Naive thymus-derived CD4-positive, alpha-beta T cell (primary cell): ENCODE data around the gene ARMC8. TPM values are rescaled to one million over a fixed set of nuclear protein-coding genes. Genes with fewer than 3 reads are reported as not detected.
A peak's percentile ranks its signal among the peaks of the same experiment; 100 is the strongest.

Experiments
- ATAC-seq: fragments of 150-1000 bp; cut with Tn5 transposase; 2 replicates; pipeline ENCODE4 v1.10.0; 2021; ENCODE audit warnings: mild to moderate bottlenecking, moderate library complexity
- CTCF ChIA-PET: fragments of 350-600 bp; sonication (Branson Sonifier 250); formaldehyde crosslinking; loops from one replicate; lab custom pipeline; 2021; ENCODE audit warnings: antibody characterized with exemption; lab: Charles Lee
- POLR2A ChIA-PET: fragments of 350-600 bp; sonication (Branson Sonifier 250); formaldehyde crosslinking; loops from one replicate; lab custom pipeline; 2021; ENCODE audit warnings: antibody characterized with exemption, inconsistent platforms; lab: Charles Lee
- DNase-seq, 9 donors: peaks; one replicate each; pipeline versions ENCODE4 v3.0.0 to v3.0.0-alpha.2; 2020 to 2022; ENCODE audit warnings: mixed read lengths in 1 of 9
- H3K27ac ChIP-seq: one replicate; pipeline ENCODE4 v1.7.0; 2013; ENCODE audit warnings: mild to moderate bottlenecking, low read depth, low read length, moderate library complexity
- H3K27me3 ChIP-seq, 2 donors: one replicate each; pipeline ENCODE4 v1.7.0; 2013; ENCODE audit warnings: low read length in 2 of 2, mild to moderate bottlenecking in 2 of 2, moderate library complexity in 2 of 2; ENCODE audit not compliant: control insufficient read depth in 2 of 2, insufficient read depth in 2 of 2
- H3K36me3 ChIP-seq, 3 experiments: 1 replicate in 2 of 3; 2 replicates in 1 of 3; pipeline ENCODE4 v1.7.0; 2013; ENCODE audit warnings: low read length in 3 of 3, mild to moderate bottlenecking in 3 of 3, moderate library complexity in 1 of 3; ENCODE audit not compliant: insufficient read depth in 3 of 3, control insufficient read depth in 2 of 3
- H3K4me1 ChIP-seq, 2 donors: one replicate each; pipeline ENCODE4 v1.7.0; 2013; ENCODE audit warnings: low read length in 2 of 2, mild to moderate bottlenecking in 2 of 2, moderate library complexity in 1 of 2; ENCODE audit not compliant: control insufficient read depth in 2 of 2, insufficient read depth in 2 of 2
- H3K4me3 ChIP-seq: 2 replicates; pipeline ENCODE4 v1.7.0; 2013; ENCODE audit warnings: mild to moderate bottlenecking, low read length
- H3K9me3 ChIP-seq, 3 experiments: 1 replicate in 2 of 3; 2 replicates in 1 of 3; pipeline ENCODE4 v1.7.0; 2013; ENCODE audit warnings: low read length in 3 of 3; ENCODE audit not compliant: control insufficient read depth in 2 of 3
- H3K27ac Mint-ChIP-seq, 9 donors: one replicate each; pipeline ENCODE4 v1.8.0; 2020 to 2022; ENCODE audit warnings: mixed read lengths in 9 of 9, mild to moderate bottlenecking in 8 of 9, moderate library complexity in 5 of 9, inconsistent platforms in 2 of 9
- H3K27me3 Mint-ChIP-seq, 5 donors: one replicate each; pipeline ENCODE4 v1.8.0; 2021 to 2022; ENCODE audit warnings: mixed read lengths in 5 of 5, mild to moderate bottlenecking in 1 of 5
- H3K36me3 Mint-ChIP-seq, 5 donors: one replicate each; pipeline ENCODE4 v1.8.0; 2020 to 2022; ENCODE audit warnings: mixed read lengths in 5 of 5, mild to moderate bottlenecking in 3 of 5, inconsistent platforms in 1 of 5
- H3K4me1 Mint-ChIP-seq, 7 donors: one replicate each; pipeline ENCODE4 v1.8.0; 2020 to 2022; ENCODE audit warnings: mixed read lengths in 7 of 7, mild to moderate bottlenecking in 3 of 7, inconsistent platforms in 1 of 7
- H3K4me3 Mint-ChIP-seq, 10 donors: one replicate each; pipeline ENCODE4 v1.8.0; 2020 to 2022; ENCODE audit warnings: mild to moderate bottlenecking in 10 of 10, mixed read lengths in 10 of 10, moderate library complexity in 6 of 10, inconsistent platforms in 2 of 10
- H3K9me3 Mint-ChIP-seq, 11 donors: one replicate each; pipeline ENCODE4 v1.8.0; 2020 to 2022; ENCODE audit warnings: mixed read lengths in 11 of 11, mild to moderate bottlenecking in 4 of 11, inconsistent platforms in 1 of 11, moderate library complexity in 1 of 11
- intact Hi-C, 2 donors: fragments of 100-400 bp; cut with micrococcal nuclease; formaldehyde crosslinking; loops; one replicate each; pipeline ENCODE4 v1.15.1; 2023
- polyA plus RNA-seq, 2 donors: library from polyadenylated mRNA; unstranded; fragments of 300-500 nt; fragmentation: Illumina TruSeq; gene quantifications; one replicate each; pipeline ENCODE4 v1.2.3, GENCODE V29; 2021
- total RNA-seq, 6 experiments: library from RNA in 5 of 6; stranded (reverse) in 5 of 6; gene quantifications; 1 replicate in 5 of 6; 2 replicates in 1 of 6; pipeline ENCODE4 v1.2.3 and lab custom pipeline; 2021 to 2026

ARMC8 gene
- total and polyA plus RNA-seq, 7 experiments from 2014 or later = 43.3 to 72.3 (median 65.2) TPM

DNA sequence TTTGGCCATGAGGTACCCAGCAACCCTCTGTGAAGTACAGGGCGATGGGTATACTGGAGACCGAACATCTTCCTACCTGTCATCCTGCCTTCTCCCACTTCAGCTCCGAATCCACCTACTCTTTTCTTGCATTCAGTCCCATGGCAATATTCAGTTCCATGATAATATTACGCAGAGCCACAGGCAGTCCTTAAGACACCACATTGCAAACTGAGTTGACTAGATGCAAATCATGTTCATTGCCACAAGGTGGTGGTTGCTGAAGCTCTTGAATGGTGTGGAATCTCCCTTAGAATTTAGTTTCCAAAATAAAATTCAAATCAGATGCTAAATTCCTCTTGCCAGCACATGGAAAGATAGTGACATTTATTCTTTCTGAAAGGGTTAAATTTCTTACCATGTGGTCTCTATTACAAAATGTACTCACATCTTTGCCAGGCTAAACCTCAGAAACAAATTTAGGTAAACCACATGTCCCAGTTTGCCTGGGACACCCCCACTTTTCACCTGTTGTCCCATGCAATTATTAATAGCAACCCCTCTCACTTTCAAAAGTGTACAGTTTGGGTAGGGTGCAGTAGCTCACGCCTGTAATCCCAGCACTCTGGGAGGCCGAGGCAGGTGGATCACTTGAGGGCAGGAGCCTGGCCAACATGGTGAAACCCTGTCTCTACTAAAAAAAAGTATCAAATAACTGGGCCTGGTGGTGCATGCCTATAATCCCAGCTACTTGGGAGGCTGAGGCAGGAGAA lies 144.2 kb downstream of the ARMC8 start:
- no peak overlapping the region for H3K4me3 ChIP-seq
- ChIA-PET POLR2A (interaction anchor here (0.7 to 1.1 kb wide), 3 partner anchors 144 to 156 kb away, joined by 3 to 4 read pairs (median 3); partner anchors contain the start of genes ARMC8 and DBR1), CTCF (interaction anchor here (0.6 to 1.4 kb wide), 6 partner anchors 24 to 305 kb away, joined by 3 to 4 read pairs (median 3); no protein-coding TSS in a partner anchor)
- H3K4me1 ChIP-seq = peaks cover 5 to 8% of the 10 kb centered on the region in 2 donors
- Mint-ChIP-seq H3K27me3 (peaks cover 0 to 16% (median 0%) of the 10 kb centered on the region in 5 donors), H3K36me3 (no peaks in the 10 kb centered on the region), H3K4me1 (peaks cover 10 to 32% (median 28%) of the 10 kb centered on the region in 7 donors), H3K27ac (peak overlapping the region in 7 of 9 donors; percentile 49 to 98 (median 87)), H3K9me3 (no peaks in the 10 kb centered on the region), H3K4me3 (peak overlapping the region in 4 of 10 donors; percentile 27 to 56 (median 43))
- no peaks in the 10 kb centered on the region for H3K9me3 ChIP-seq
- DNase-seq = no peak
- no peak for ATAC-seq
- peaks cover 0 to 3% (median 0%) of the 10 kb centered on the region in 3 experiments for H3K36me3 ChIP-seq
- intact Hi-C loops = loop anchor here in 1 of 2 donors (5.0 kb wide), 3 partner anchors 261 to 591 kb away; partner anchors contain the start of gene CEP70
- H3K27me3 ChIP-seq = no peaks in the 10 kb centered on the region
- no peak overlapping the region for H3K27ac ChIP-seq

- peaks cover 0 to 16% (median 0%) of the 10 kb centered on the region in 5 donors for H3K27me3 Mint-ChIP-seq
- H3K4me3 Mint-ChIP-seq = peak overlapping the region in 1 of 10 donors; percentile 35
- peak overlapping the region in 7 of 9 donors; percentile 7 to 65 (median 41) for H3K27ac Mint-ChIP-seq
- intact Hi-C loops = loop anchor here (1.0 to 5.0 kb wide), 5 partner anchors 85 to 590 kb away; partner anchors contain the start of gene CEP70 (in 1 of the 2)
- peaks cover 10 to 32% (median 26%) of the 10 kb centered on the region in 7 donors for H3K4me1 Mint-ChIP-seq
- H3K27ac ChIP-seq = no peak overlapping the region
- no peaks in the 10 kb centered on the region for H3K36me3 Mint-ChIP-seq
- ATAC-seq (no peak), DNase-seq (peak in 3 of 9 donors; percentile 17 to 26 (median 18))
- H3K36me3 ChIP-seq = peaks cover 0 to 3% (median 0%) of the 10 kb centered on the region in 3 experiments
- H3K9me3 Mint-ChIP-seq = no peaks in the 10 kb centered on the region
- peaks cover 5 to 8% of the 10 kb centered on the region in 2 donors for H3K4me1 ChIP-seq
- no peaks in the 10 kb centered on the region for H3K27me3 ChIP-seq
- ChIA-PET CTCF (interaction anchor here (1.1 to 1.2 kb wide), 2 partner anchors 153 to 263 kb away, joined by 3 read pairs; no protein-coding TSS in a partner anchor), POLR2A (no interaction called here)
- H3K9me3 ChIP-seq = no peaks in the 10 kb centered on the region
- no peak overlapping the region for H3K4me3 ChIP-seq
Observed at GRCh38 chr3:138332472-138333073, 145.5 kb downstream of the ARMC8 start.

DNA sequence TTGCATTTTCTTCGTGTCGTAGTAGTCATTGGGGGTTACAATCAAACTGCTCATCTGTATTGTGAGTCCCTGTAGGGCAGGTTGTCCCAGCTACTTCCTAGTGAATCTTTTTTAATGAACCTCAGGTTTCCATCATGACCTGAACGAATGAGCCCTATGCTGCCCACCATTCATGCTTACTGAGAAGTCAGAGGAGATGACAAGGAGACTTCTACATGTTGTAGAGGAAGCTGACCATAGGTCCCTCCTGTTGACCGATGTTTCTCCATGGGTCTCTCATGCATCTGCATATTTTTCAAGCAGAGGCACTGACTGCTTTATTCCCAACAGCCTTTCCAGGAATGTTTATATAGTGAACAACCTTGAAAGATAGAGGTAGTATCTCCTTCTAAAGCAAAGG lies 147.5 kb downstream of the ARMC8 start:
- no peak overlapping the region for H3K27ac Mint-ChIP-seq
- H3K36me3 ChIP-seq = peaks cover 0 to under 1% (median 0%) of the 10 kb centered on the region in 3 experiments
- no peaks in the 10 kb centered on the region for H3K36me3 Mint-ChIP-seq
- no peak overlapping the region for H3K4me3 ChIP-seq
- ATAC-seq = no peak
- H3K9me3 Mint-ChIP-seq = no peaks in the 10 kb centered on the region
- intact Hi-C loops = loop anchor here in 1 of 2 donors (5.0 kb wide), 3 partner anchors 258 to 588 kb away; partner anchors contain the start of gene CEP70
- H3K27me3 Mint-ChIP-seq = peaks cover 0 to 16% (median 0%) of the 10 kb centered on the region in 5 donors
- no peak overlapping the region for H3K27ac ChIP-seq
- CTCF ChIA-PET = no interaction called here
- peaks cover 3 to 16% (median 13%) of the 10 kb centered on the region in 7 donors for H3K4me1 Mint-ChIP-seq
- H3K4me1 ChIP-seq = no peaks in the 10 kb centered on the region
- no peak for DNase-seq
- H3K4me3 Mint-ChIP-seq = no peak overlapping the region
- no peaks in the 10 kb centered on the region for H3K9me3 ChIP-seq
- no peaks in the 10 kb centered on the region for H3K27me3 ChIP-seq
- POLR2A ChIA-PET = no interaction called here

GRCh38 chr3:138336454-138336999 lies 149.4 kb downstream of the ARMC8 start:
- no peak overlapping the region for H3K27ac Mint-ChIP-seq
- peaks cover 0 to 16% (median 0%) of the 10 kb centered on the region in 5 donors for H3K27me3 Mint-ChIP-seq
- H3K27ac ChIP-seq = no peak overlapping the region
- H3K4me1 ChIP-seq = no peaks in the 10 kb centered on the region
- no peaks in the 10 kb centered on the region for H3K9me3 ChIP-seq
- DNase-seq = no peak
- no peak overlapping the region for H3K4me3 ChIP-seq
- H3K36me3 Mint-ChIP-seq = no peaks in the 10 kb centered on the region
- POLR2A ChIA-PET = no interaction called here
- H3K4me1 Mint-ChIP-seq = peaks cover 0 to 7% (median 5%) of the 10 kb centered on the region in 7 donors
- H3K4me3 Mint-ChIP-seq = no peak overlapping the region
- intact Hi-C loops = no loop called here
- no peaks in the 10 kb centered on the region for H3K9me3 Mint-ChIP-seq
- ATAC-seq = no peak
- H3K36me3 ChIP-seq = no peaks in the 10 kb centered on the region
- no peaks in the 10 kb centered on the region for H3K27me3 ChIP-seq
- CTCF ChIA-PET = interaction anchor here (0.6 to 0.9 kb wide), 3 partner anchors 9 to 38 kb away, joined by 3 read pairs; no protein-coding TSS in a partner anchor

GRCh38 chr3:138338244-138338643 lies 151.1 kb downstream of the ARMC8 start:
- Mint-ChIP-seq H3K27ac (no peak overlapping the region), H3K4me3 (no peak overlapping the region), H3K36me3 (no peaks in the 10 kb centered on the region), H3K4me1 (no peaks in the 10 kb centered on the region), H3K27me3 (peaks cover 0 to 13% (median 0%) of the 10 kb centered on the region in 5 donors), H3K9me3 (peaks cover 0 to 3% (median 0%) of the 10 kb centered on the region in 11 donors)
- Histone ChIP-seq H3K4me1 (no peaks in the 10 kb centered on the region), H3K27ac (no peak overlapping the region), H3K27me3 (no peaks in the 10 kb centered on the region), H3K36me3 (no peaks in the 10 kb centered on the region), H3K4me3 (no peak overlapping the region), H3K9me3 (no peaks in the 10 kb centered on the region)
- intact Hi-C loops = no loop called here
- ATAC-seq (no peak), DNase-seq (no peak)
- ChIA-PET CTCF (no interaction called here), POLR2A (no interaction called here)

GRCh38 chr3:138338811-138339210 lies 151.7 kb downstream of the ARMC8 start:
- no peaks in the 10 kb centered on the region for H3K4me1 Mint-ChIP-seq
- CTCF ChIA-PET = no interaction called here

More at GRCh38 chr3:138338811-138339210, 151.7 kb downstream of the ARMC8 start:
- Mint-ChIP-seq H3K9me3 (peaks cover 0 to 3% (median 0%) of the 10 kb centered on the region in 11 donors), H3K27ac (no peak overlapping the region), H3K36me3 (no peaks in the 10 kb centered on the region), H3K27me3 (peaks cover 0 to 10% (median 0%) of the 10 kb centered on the region in 5 donors), H3K4me3 (no peak overlapping the region)
- Histone ChIP-seq H3K4me3 (no peak overlapping the region), H3K4me1 (no peaks in the 10 kb centered on the region), H3K36me3 (no peaks in the 10 kb centered on the region), H3K27me3 (no peaks in the 10 kb centered on the region), H3K9me3 (no peaks in the 10 kb centered on the region), H3K27ac (no peak overlapping the region)
- ATAC-seq (no peak), DNase-seq (no peak)
- POLR2A ChIA-PET = no interaction called here
- intact Hi-C loops = no loop called here
